ENCODE results near the gene ITGB3. TPM values are rescaled to one million over a fixed set of nuclear protein-coding genes. Genes with fewer than 3 reads are reported as not detected.

ITGB3 gene
- total RNA-seq, 1 donor from 2014 or later = 1.7 TPM

GRCh38 chr17:47222047-47222446 is 31.6 kb upstream of the ITGB3 start:
- intact Hi-C loops (cut with micrococcal nuclease) = loop anchor here (10.0 kb wide), 1 partner anchor 393 kb away; no protein-coding TSS in a partner anchor

- intact Hi-C loops (cut with micrococcal nuclease) = loop anchor here (10.0 kb wide), 1 partner anchor 392 kb away; no protein-coding TSS in a partner anchor
Observed at GRCh38 chr17:47223007-47223406, 30.6 kb upstream of the ITGB3 start.

- intact Hi-C loops (cut with micrococcal nuclease) = loop anchor here (10.0 kb wide), 1 partner anchor 391 kb away; no protein-coding TSS in a partner anchor
Observed at GRCh38 chr17:47223460-47223859, 30.2 kb upstream of the ITGB3 start.

GRCh38 chr17:47224077-47224476 is 29.6 kb upstream of the ITGB3 start:
- intact Hi-C loops (cut with micrococcal nuclease) = loop anchor here (10.0 kb wide), 1 partner anchor 391 kb away; no protein-coding TSS in a partner anchor

GRCh38 chr17:47224966-47225365 is 28.7 kb upstream of the ITGB3 start:
- intact Hi-C loops (cut with micrococcal nuclease) = loop anchor here (10.0 kb wide), 1 partner anchor 390 kb away; no protein-coding TSS in a partner anchor

- intact Hi-C loops (cut with micrococcal nuclease) = loop anchor here (10.0 kb wide), 1 partner anchor 389 kb away; no protein-coding TSS in a partner anchor
Observed at GRCh38 chr17:47225436-47225858, 28.2 kb upstream of the ITGB3 start.

- intact Hi-C loops (cut with micrococcal nuclease) = loop anchor here (10.0 kb wide), 1 partner anchor 389 kb away; no protein-coding TSS in a partner anchor
Observed at GRCh38 chr17:47225911-47226688, 27.5 kb upstream of the ITGB3 start.

- intact Hi-C loops (cut with micrococcal nuclease) = loop anchor here (10.0 kb wide), 1 partner anchor 387 kb away; no protein-coding TSS in a partner anchor
Observed at GRCh38 chr17:47227862-47228261, 25.8 kb upstream of the ITGB3 start.

- intact Hi-C loops (cut with micrococcal nuclease) = loop anchor here (1.0 to 10.0 kb wide), 2 partner anchors 86 to 385 kb away; no protein-coding TSS in a partner anchor
Observed at GRCh38 chr17:47229535-47230443, 23.8 kb upstream of the ITGB3 start.

GRCh38 chr17:47230864-47231263 is 22.8 kb upstream of the ITGB3 start:
- intact Hi-C loops (cut with micrococcal nuclease) = loop anchor here (1.0 kb wide), 1 partner anchor 84 kb away; no protein-coding TSS in a partner anchor

- intact Hi-C loops (cut with micrococcal nuclease) = no loop called here
Observed at GRCh38 chr17:47231334-47231733, 22.3 kb upstream of the ITGB3 start.

- intact Hi-C loops (cut with micrococcal nuclease) = no loop called here
Observed at GRCh38 chr17:47231866-47232265, 21.8 kb upstream of the ITGB3 start.

GRCh38 chr17:47232465-47232864 is 21.2 kb upstream of the ITGB3 start:
- intact Hi-C loops (cut with micrococcal nuclease) = no loop called here

- intact Hi-C loops (cut with micrococcal nuclease) = no loop called here
Observed at GRCh38 chr17:47235506-47235905, 18.1 kb upstream of the ITGB3 start.

GRCh38 chr17:47235923-47236322 is 17.7 kb upstream of the ITGB3 start:
- intact Hi-C loops (cut with micrococcal nuclease) = no loop called here

GRCh38 chr17:47237841-47238240 is 15.8 kb upstream of the ITGB3 start:
- intact Hi-C loops (cut with micrococcal nuclease) = no loop called here

- intact Hi-C loops (cut with micrococcal nuclease) = no loop called here
Observed at GRCh38 chr17:47238321-47239010, 15.2 kb upstream of the ITGB3 start.

GRCh38 chr17:47239619-47239966 is 14.0 kb upstream of the ITGB3 start:
- intact Hi-C loops (cut with micrococcal nuclease) = no loop called here

- intact Hi-C loops (cut with micrococcal nuclease) = no loop called here
Observed at GRCh38 chr17:47239967-47240651, 13.5 kb upstream of the ITGB3 start.

GRCh38 chr17:47240806-47241205 is 12.8 kb upstream of the ITGB3 start:
- intact Hi-C loops (cut with micrococcal nuclease) = no loop called here
